NCI-H524 (cell line): ENCODE data around the gene GALNT3.

ENCODE experiments used
- DNase-seq, 2 experiments: peaks; one replicate each; lab custom pipeline; 2025; lab: John Stamatoyannopoulos, UW

Gene GALNT3

GRCh38 chr2:165796129-165796528 is 2.1 kb upstream of the GALNT3 start:
- DNase-seq = no peak

GRCh38 chr2:165795011-165795410 is 964 bp upstream of the GALNT3 start:
- DNase-seq = no peak

- no peak for DNase-seq
Measured at GRCh38 chr2:165794536-165794928, 485 bp upstream of the GALNT3 start.

- DNase-seq = no peak
Measured at GRCh38 chr2:165793161-165793778, 777 bp downstream of the GALNT3 start.

- peak in 1 of 2 experiments; percentile 5 for DNase-seq
Measured at GRCh38 chr2:165792104-165792454, 2.0 kb downstream of the GALNT3 start.

- no peak for DNase-seq
Measured at GRCh38 chr2:165791421-165792103, 2.5 kb downstream of the GALNT3 start.

- no peak for DNase-seq
Measured at GRCh38 chr2:165790466-165790865, 3.6 kb downstream of the GALNT3 start.

GRCh38 chr2:165787334-165787733 is 6.7 kb downstream of the GALNT3 start:
- DNase-seq = no peak

- DNase-seq = no peak
Measured at GRCh38 chr2:165779706-165780105, 14.3 kb downstream of the GALNT3 start.

GRCh38 chr2:165778653-165779451 is 15.2 kb downstream of the GALNT3 start:
- peak in 1 of 2 experiments; percentile 37 for DNase-seq

- no peak for DNase-seq
Measured at GRCh38 chr2:165778187-165778556, 15.9 kb downstream of the GALNT3 start.

GRCh38 chr2:165777522-165778186 is 16.4 kb downstream of the GALNT3 start:
- no peak for DNase-seq

- no peak for DNase-seq
Measured at GRCh38 chr2:165776796-165777195, 17.3 kb downstream of the GALNT3 start.

- no peak for DNase-seq
Measured at GRCh38 chr2:165776013-165776412, 18.0 kb downstream of the GALNT3 start.

GRCh38 chr2:165773684-165774083 is 20.4 kb downstream of the GALNT3 start:
- DNase-seq = no peak

- DNase-seq = no peak
Measured at GRCh38 chr2:165772183-165772582, 21.9 kb downstream of the GALNT3 start.

- DNase-seq = no peak
Measured at GRCh38 chr2:165766326-165766927, 27.6 kb downstream of the GALNT3 start.

GRCh38 chr2:165762723-165763122 is 31.3 kb downstream of the GALNT3 start:
- no peak for DNase-seq

- no peak for DNase-seq
Measured at GRCh38 chr2:165757906-165758675, 36.0 kb downstream of the GALNT3 start.

GRCh38 chr2:165746501-165746900 is 47.5 kb downstream of the GALNT3 start:
- no peak for DNase-seq

- no peak for DNase-seq
Measured at GRCh38 chr2:165745916-165746315, 48.1 kb downstream of the GALNT3 start.
